ENCODE measurements around the gene CLDN6.

GRCh38 chr16:3026003-3026378 lies 8.0 kb upstream of the CLDN6 start:
- TF ChIP-seq POLR2AphosphoS5 (IDR thresholded peaks at IDR 0.05; ENCODE audit: low read depth, low read length) (no peak), POLR2A (IDR thresholded peaks at IDR 0.05; ENCODE audit: low read depth, low read length) (no peak)
